Prostate gland (tissue), 2 donors: ENCODE data around the gene GGTLC2.

ENCODE experiments used
- POLR2A ChIP-seq: fragments of 450-650 bp; IDR thresholded peaks from one replicate; pipeline ENCODE4 v1.6.1; 2016; ENCODE audit warnings: antibody characterized with exemption, mild to moderate bottlenecking
- TF ChIP-seq, protein P1 (sequence below), 4 experiments: fragments of 200-600 bp in 2 of 4; fragments of 450-650 bp in 2 of 4; sonication (generic) in 2 of 4; IDR thresholded peaks; 1 replicate in 3 of 4; 2 replicates in 1 of 4; pipeline ENCODE4 v1.5.1; 2016 to 2019; ENCODE audit warnings: antibody characterized with exemption in 4 of 4, mild to moderate bottlenecking in 2 of 4, moderate library complexity in 2 of 4

GRCh38 chr22:22696104-22696503 is 51.7 kb downstream of the GGTLC2 start:
- TF ChIP-seq POLR2A, result no peak
- TF ChIP-seq, protein P1, sequence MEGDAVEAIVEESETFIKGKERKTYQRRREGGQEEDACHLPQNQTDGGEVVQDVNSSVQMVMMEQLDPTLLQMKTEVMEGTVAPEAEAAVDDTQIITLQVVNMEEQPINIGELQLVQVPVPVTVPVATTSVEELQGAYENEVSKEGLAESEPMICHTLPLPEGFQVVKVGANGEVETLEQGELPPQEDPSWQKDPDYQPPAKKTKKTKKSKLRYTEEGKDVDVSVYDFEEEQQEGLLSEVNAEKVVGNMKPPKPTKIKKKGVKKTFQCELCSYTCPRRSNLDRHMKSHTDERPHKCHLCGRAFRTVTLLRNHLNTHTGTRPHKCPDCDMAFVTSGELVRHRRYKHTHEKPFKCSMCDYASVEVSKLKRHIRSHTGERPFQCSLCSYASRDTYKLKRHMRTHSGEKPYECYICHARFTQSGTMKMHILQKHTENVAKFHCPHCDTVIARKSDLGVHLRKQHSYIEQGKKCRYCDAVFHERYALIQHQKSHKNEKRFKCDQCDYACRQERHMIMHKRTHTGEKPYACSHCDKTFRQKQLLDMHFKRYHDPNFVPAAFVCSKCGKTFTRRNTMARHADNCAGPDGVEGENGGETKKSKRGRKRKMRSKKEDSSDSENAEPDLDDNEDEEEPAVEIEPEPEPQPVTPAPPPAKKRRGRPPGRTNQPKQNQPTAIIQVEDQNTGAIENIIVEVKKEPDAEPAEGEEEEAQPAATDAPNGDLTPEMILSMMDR (IDR thresholded peaks at IDR 0.05), result no peak
